ENCODE measurements around the gene SCFD1.

Gene SCFD1

GRCh38 chr14:30655124-30655523, 33.0 kb downstream of the SCFD1 start:
- DNase-seq (ENCODE audit: low read depth), result no peak
- TF ChIP-seq, protein P1, sequence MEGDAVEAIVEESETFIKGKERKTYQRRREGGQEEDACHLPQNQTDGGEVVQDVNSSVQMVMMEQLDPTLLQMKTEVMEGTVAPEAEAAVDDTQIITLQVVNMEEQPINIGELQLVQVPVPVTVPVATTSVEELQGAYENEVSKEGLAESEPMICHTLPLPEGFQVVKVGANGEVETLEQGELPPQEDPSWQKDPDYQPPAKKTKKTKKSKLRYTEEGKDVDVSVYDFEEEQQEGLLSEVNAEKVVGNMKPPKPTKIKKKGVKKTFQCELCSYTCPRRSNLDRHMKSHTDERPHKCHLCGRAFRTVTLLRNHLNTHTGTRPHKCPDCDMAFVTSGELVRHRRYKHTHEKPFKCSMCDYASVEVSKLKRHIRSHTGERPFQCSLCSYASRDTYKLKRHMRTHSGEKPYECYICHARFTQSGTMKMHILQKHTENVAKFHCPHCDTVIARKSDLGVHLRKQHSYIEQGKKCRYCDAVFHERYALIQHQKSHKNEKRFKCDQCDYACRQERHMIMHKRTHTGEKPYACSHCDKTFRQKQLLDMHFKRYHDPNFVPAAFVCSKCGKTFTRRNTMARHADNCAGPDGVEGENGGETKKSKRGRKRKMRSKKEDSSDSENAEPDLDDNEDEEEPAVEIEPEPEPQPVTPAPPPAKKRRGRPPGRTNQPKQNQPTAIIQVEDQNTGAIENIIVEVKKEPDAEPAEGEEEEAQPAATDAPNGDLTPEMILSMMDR (IDR thresholded peaks at IDR 0.05; ENCODE audit: low read depth, low read length, missing control alignments), result no peak
- no peak overlapping the region for H3K4me3 ChIP-seq (ENCODE audit: low read depth, low read length)

- TF ChIP-seq, protein P1 (IDR thresholded peaks at IDR 0.05; ENCODE audit: low read depth, low read length, missing control alignments), result no peak
- no peak for DNase-seq (ENCODE audit: low read depth)
- no peak overlapping the region for H3K4me3 ChIP-seq (ENCODE audit: low read depth, low read length)
Measured at GRCh38 chr14:30655658-30656057, 33.5 kb downstream of the SCFD1 start.

- TF ChIP-seq, protein P1 (IDR thresholded peaks at IDR 0.05; ENCODE audit: low read depth, low read length, missing control alignments), result peak; percentile 71
- peak; percentile 2 for DNase-seq (ENCODE audit: low read depth)
- no peak overlapping the region for H3K4me3 ChIP-seq (ENCODE audit: low read depth, low read length)
Measured at GRCh38 chr14:30656190-30656632, 34.1 kb downstream of the SCFD1 start.

GRCh38 chr14:30657050-30657449, 34.9 kb downstream of the SCFD1 start:
- no peak for DNase-seq (ENCODE audit: low read depth)
- TF ChIP-seq, protein P1 (IDR thresholded peaks at IDR 0.05; ENCODE audit: low read depth, low read length, missing control alignments), result no peak
- no peak overlapping the region for H3K4me3 ChIP-seq (ENCODE audit: low read depth, low read length)

DNA sequence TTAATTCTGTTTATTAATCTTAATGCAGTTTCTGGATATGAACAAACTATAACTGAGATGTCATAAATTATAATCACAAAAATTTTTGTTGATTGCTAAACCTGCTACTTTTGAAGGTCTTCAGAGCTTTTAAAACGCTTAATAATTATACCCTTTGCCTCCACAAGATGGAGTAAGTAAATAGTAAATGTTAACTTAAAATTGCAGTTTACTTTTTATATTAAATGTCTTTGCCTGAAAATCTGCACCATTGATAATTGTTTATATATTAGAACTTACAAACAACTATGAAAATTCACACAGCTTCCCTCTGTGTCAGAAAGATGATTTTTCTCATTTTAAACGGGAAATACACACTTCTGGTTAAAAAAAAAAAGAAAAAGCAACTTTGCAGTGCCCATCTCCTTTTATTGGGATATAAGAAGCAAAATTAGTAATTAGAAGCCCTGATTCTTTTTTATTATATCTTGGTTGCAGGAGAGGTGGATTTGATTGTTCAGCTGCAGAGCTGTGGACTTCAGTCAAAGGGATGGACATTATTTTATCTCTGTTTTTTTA, 35.6 kb downstream of the SCFD1 start:
- TF ChIP-seq, protein P1 (IDR thresholded peaks at IDR 0.05; ENCODE audit: low read depth, low read length, missing control alignments), result peak; percentile 11
- DNase-seq (ENCODE audit: low read depth), result no peak
- H3K4me3 ChIP-seq (ENCODE audit: low read depth, low read length), result no peak overlapping the region

- no peak overlapping the region for H3K4me3 ChIP-seq (ENCODE audit: low read depth, low read length)
- DNase-seq (ENCODE audit: low read depth), result no peak
- TF ChIP-seq, protein P1 (IDR thresholded peaks at IDR 0.05; ENCODE audit: low read depth, low read length, missing control alignments), result no peak
Measured at GRCh38 chr14:30658645-30659044, 36.5 kb downstream of the SCFD1 start.

GRCh38 chr14:30669594-30669993, 47.5 kb downstream of the SCFD1 start:
- DNase-seq (ENCODE audit: low read depth), result no peak
- TF ChIP-seq, protein P1 (IDR thresholded peaks at IDR 0.05; ENCODE audit: low read depth, low read length, missing control alignments), result no peak
- no peak overlapping the region for H3K4me3 ChIP-seq (ENCODE audit: low read depth, low read length)
